ENCODE results near the gene GAPDH. TPM values are rescaled to one million over a fixed set of nuclear protein-coding genes. Genes with fewer than 3 reads are reported as not detected.
A peak's percentile ranks its signal among the peaks of the same experiment; 100 is the strongest.
"Not testable (repeated sequence)": the region's sequence is repeated elsewhere in the genome, so short reads cannot be mapped to it uniquely, and the experiment has no call there.

Gene GAPDH
- total RNA-seq, 1 donor from 2014 or later: 6,260 TPM

DNA sequence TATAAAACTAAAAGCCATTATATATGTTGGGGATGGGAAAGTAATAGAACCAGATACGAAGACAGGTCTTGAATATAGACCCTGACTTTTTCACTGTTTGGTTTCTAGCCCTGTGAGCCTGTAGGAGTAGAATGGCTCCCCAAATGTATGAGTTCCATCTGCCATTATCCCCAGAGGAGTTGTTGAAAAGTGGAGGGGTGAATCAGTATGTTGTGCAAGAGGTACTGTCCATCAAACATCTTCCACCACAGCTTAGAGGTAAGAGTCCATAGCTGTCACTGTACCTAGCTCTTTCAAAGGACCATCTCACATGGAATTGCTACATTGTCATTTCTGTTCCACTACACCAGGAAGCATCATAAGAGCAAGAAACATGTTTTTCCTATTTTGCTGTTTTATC lies 39.3 kb upstream of the GAPDH start:
- peak overlapping the region; percentile 99 for H3K4me3 ChIP-seq (ENCODE audit: low read depth, low read length)
- no peak for TF ChIP-seq CTCF (conservative IDR thresholded peaks at IDR 0.05; ENCODE audit: low read depth, low read length)
- DNase-seq (ENCODE audit: low read depth): no peak

- DNase-seq (ENCODE audit: low read depth); H3K4me3 ChIP-seq (ENCODE audit: low read depth, low read length): not testable (repeated sequence)
These were observed 37.0 kb upstream of the GAPDH start for GRCh38 chr12:6497291-6497690.

GRCh38 chr12:6500466-6500865 lies 33.9 kb upstream of the GAPDH start:
- no peak for TF ChIP-seq CTCF (conservative IDR thresholded peaks at IDR 0.05; ENCODE audit: low read depth, low read length)
- H3K4me3 ChIP-seq (ENCODE audit: low read depth, low read length): no peak overlapping the region
- DNase-seq (ENCODE audit: low read depth): no peak

- DNase-seq (ENCODE audit: low read depth): no peak
- H3K4me3 ChIP-seq (ENCODE audit: low read depth, low read length): no peak overlapping the region
- no peak for TF ChIP-seq CTCF (conservative IDR thresholded peaks at IDR 0.05; ENCODE audit: low read depth, low read length)
These were observed 27.0 kb upstream of the GAPDH start for GRCh38 chr12:6507102-6507998.

GRCh38 chr12:6508087-6508486 lies 26.2 kb upstream of the GAPDH start:
- no peak overlapping the region for H3K4me3 ChIP-seq (ENCODE audit: low read depth, low read length)

GRCh38 chr12:6520186-6520585 lies 14.1 kb upstream of the GAPDH start:
- DNase-seq (ENCODE audit: low read depth): no peak
- no peak overlapping the region for H3K4me3 ChIP-seq (ENCODE audit: low read depth, low read length)
- no peak for TF ChIP-seq CTCF (conservative IDR thresholded peaks at IDR 0.05; ENCODE audit: low read depth, low read length)

More at GRCh38 chr12:6508087-6508486, 26.2 kb upstream of the GAPDH start:
- TF ChIP-seq CTCF (conservative IDR thresholded peaks at IDR 0.05; ENCODE audit: low read depth, low read length): no peak
- no peak for DNase-seq (ENCODE audit: low read depth)

DNA sequence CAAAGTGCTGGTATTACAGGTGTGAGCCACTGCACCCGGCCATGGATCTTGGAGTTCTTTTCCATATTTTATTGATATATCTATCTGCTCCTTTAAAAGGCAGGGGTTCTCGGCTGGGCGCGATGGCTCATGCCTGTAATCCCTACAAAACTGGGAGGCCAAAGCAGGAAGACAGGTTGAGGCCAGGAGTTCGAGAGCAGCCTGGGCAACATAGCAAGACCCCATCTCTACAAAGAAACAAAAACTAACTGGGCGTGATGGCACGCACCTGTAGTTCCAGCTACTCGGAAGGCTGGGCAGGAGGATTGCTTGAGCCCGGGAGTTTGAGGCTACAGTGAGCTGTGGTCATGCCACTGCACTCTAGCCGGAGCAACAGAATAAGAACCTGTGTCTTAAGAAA lies 12.1 kb upstream of the GAPDH start:
- no peak overlapping the region for H3K4me3 ChIP-seq (ENCODE audit: low read depth, low read length)
- no peak for DNase-seq (ENCODE audit: low read depth)
- TF ChIP-seq CTCF (conservative IDR thresholded peaks at IDR 0.05; ENCODE audit: low read depth, low read length): no peak
